GM12878 (cell line): Measurements from ENCODE around the gene SSBP2. TPM values are rescaled to one million over a fixed set of nuclear protein-coding genes. Genes with fewer than 3 reads are reported as not detected.

Source experiments
- ATAC-seq: fragments of 200-7000 bp; cut with Tn5 transposase; 3 replicates; pipeline ENCODE4 v1.9.1; 2020; ENCODE audit warnings: mild to moderate bottlenecking, moderate library complexity
- BruUV-seq: library from RNA; stranded (reverse); fragments of 400-500 nt; replicated peaks from 2 replicates; lab custom pipeline; 2021; lab: Mats Ljungman, UMichigan
- CTCF ChIA-PET: fragments of 300-600 bp; sonication (Branson Sonifier 250); formaldehyde crosslinking; extraction: SDS; loops from one replicate; lab custom pipeline; 2021; ENCODE audit warnings: inconsistent platforms; lab: Yijun Ruan, JAX
- POLR2A ChIA-PET: fragments of 350-600 bp; formaldehyde crosslinking; extraction: SDS; loops from one replicate; lab custom pipeline; 2021; ENCODE audit warnings: inconsistent platforms; lab: Charles Lee
- RAD21 ChIA-PET: fragments of 300-600 bp; sonication (Branson Sonifier 250); formaldehyde crosslinking; loops from one replicate; lab custom pipeline; 2023; ENCODE audit warnings: antibody characterized with exemption; ENCODE audit not compliant: unreplicated experiment; lab: Charles Lee
- SMC1A ChIA-PET: fragments of 300-600 bp; sonication (Branson Sonifier 250); formaldehyde crosslinking; loops from one replicate; lab custom pipeline; 2023; ENCODE audit not compliant: unreplicated experiment, uncharacterized antibody; lab: Charles Lee
- DNase-seq: peaks from one replicate; pipeline ENCODE4 v3.0.0-alpha.2; 2011; ENCODE audit warnings: low read depth, low spot score
- FAIRE-seq: peaks from 3 replicates; lab custom pipeline; 2011; peaks lifted over from hg19 to GRCh38; lab: Jason Lieb, UNC
- H2AFZ ChIP-seq: 2 replicates; pipeline ENCODE4 v1.6.0; 2011; ENCODE audit warnings: low read depth, low read length, control low read depth; ENCODE audit not compliant: control insufficient read depth
- H3K27ac ChIP-seq: 2 replicates; pipeline ENCODE4 v1.5.1; 2011; ENCODE audit warnings: control low read depth; ENCODE audit not compliant: control insufficient read depth, insufficient read depth
- H3K27me3 ChIP-seq, 2 experiments: replicated peaks in 1 of 2; 2 replicates each; pipeline versions ENCODE4 v1.6.0 to v1.6.1; 2011; ENCODE audit warnings: low read length in 1 of 2; ENCODE audit not compliant: control insufficient read depth in 2 of 2, insufficient read depth in 2 of 2
- H3K36me3 ChIP-seq, 2 experiments: 2 replicates each; pipeline ENCODE4 v1.5.1; 2011; ENCODE audit warnings: low read length in 1 of 2; ENCODE audit not compliant: control insufficient read depth in 2 of 2, insufficient read depth in 2 of 2
- H3K4me1 ChIP-seq: 2 replicates; pipeline ENCODE4 v1.6.1; 2011; ENCODE audit warnings: mild to moderate bottlenecking, low read length, moderate library complexity, mixed read lengths; ENCODE audit not compliant: control insufficient read depth, insufficient read depth
- H3K4me2 ChIP-seq: 2 replicates; pipeline ENCODE4 v1.6.0; 2011; ENCODE audit warnings: control low read depth; ENCODE audit not compliant: control insufficient read depth, insufficient read depth
- H3K4me3 ChIP-seq: fragments of 200-600 bp; sonication (generic); 2 replicates; pipeline ENCODE4 v1.5.1; 2016
- H3K79me2 ChIP-seq: 2 replicates; pipeline ENCODE4 v1.6.0; 2011; ENCODE audit warnings: low read length; ENCODE audit not compliant: control insufficient read depth, insufficient read depth
- H3K9ac ChIP-seq: 2 replicates; pipeline ENCODE4 v1.8.0; 2011; ENCODE audit warnings: low read length, control low read depth, mixed read lengths; ENCODE audit not compliant: control insufficient read depth, insufficient read depth
- H3K9me3 ChIP-seq: replicated peaks from 3 replicates; pipeline ENCODE4 v1.5.1; 2011; ENCODE audit warnings: mild to moderate bottlenecking, low read length; ENCODE audit not compliant: control insufficient read depth, insufficient read depth
- H4K20me1 ChIP-seq: 2 replicates; pipeline ENCODE4 v1.6.0; 2011; ENCODE audit not compliant: control insufficient read depth, insufficient read depth
- IKZF2 ChIP-seq, 2 experiments: fragments of 450-650 bp; IDR thresholded peaks; 2 replicates each; pipeline ENCODE4 v1.6.1; 2017; ENCODE audit warnings: mild to moderate bottlenecking in 2 of 2, moderate library complexity in 2 of 2
- SPI1 ChIP-seq: IDR thresholded peaks from 2 replicates; pipeline ENCODE4 v1.6.1; 2011; ENCODE audit warnings: low read depth, mild to moderate bottlenecking, low read length, moderate library complexity, borderline replicate concordance; ENCODE audit not compliant: insufficient read depth
- WGBS: methylation state at CpG from one replicate; pipeline ENCODE4 v1.1.6; 2016; ENCODE audit warnings: low lambda C conversion rate; ENCODE audit not compliant: insufficient replicate concordance, insufficient coverage; ENCODE audit errors: missing lambda C conversion rate; 5-methylcytosine and 5-hydroxymethylcytosine counted together
- in situ Hi-C: fragments of 300-500 bp; cut with MboI; formaldehyde crosslinking; loops from 9 replicates; pipeline ENCODE4 v1.14.3; 2018; ENCODE audit warnings: mixed read lengths
- intact Hi-C: fragments of 100-400 bp; cut with micrococcal nuclease; formaldehyde crosslinking; loops from one replicate; pipeline ENCODE4 v1.14.2; 2022; ENCODE audit not compliant: unreplicated experiment
- polyA plus RNA-seq, 11 experiments: library from polyadenylated mRNA; depleted of rRNA in 4 of 11; unstranded in 6 of 11; stranded (reverse) in 5 of 11; fragments of >200 nt; fragmentation: Nextera tagmentation in 4 of 11; fragmentation: Illumina TruSeq in 1 of 11; extraction: Ambion mirVana in 4 of 11; extraction: Trizol in 1 of 11; gene quantifications; 1 replicate in 1 of 11; 2 replicates in 10 of 11; pipeline versions ENCODE4 v1.2.1 to v1.2.3, GENCODE V29; 2011 to 2016; ENCODE audit warnings: inconsistent platforms in 2 of 11, missing spikeins in 2 of 11, low read depth in 1 of 11
- total RNA-seq, 4 experiments: library from RNA; depleted of rRNA in 3 of 4; stranded (reverse); fragments of >200 nt in 3 of 4; fragmentation: Illumina TruSeq in 1 of 4; extraction: Trizol in 1 of 4; gene quantifications; 2 replicates each; pipeline versions ENCODE4 v1.2.1 to v1.2.3, GENCODE V29; 2013 to 2021
- TF ChIP-seq, protein P1 (sequence below): fragments of 150-350 bp; IDR thresholded peaks from 2 replicates; pipeline ENCODE4 v1.6.1; 2016; ENCODE audit warnings: low read depth, low read length
- TF ChIP-seq, protein P2 (sequence below): fragments of 450-650 bp; IDR thresholded peaks from 2 replicates; pipeline ENCODE4 v1.6.1; 2016; ENCODE audit warnings: mild to moderate bottlenecking

Gene SSBP2
- total and polyA plus RNA-seq, 10 of the 15 experiments (the other 5 are each of a cell fraction or from before 2014, with no cell fraction given) = 52.2 to 132 (median 110) TPM

DNA sequence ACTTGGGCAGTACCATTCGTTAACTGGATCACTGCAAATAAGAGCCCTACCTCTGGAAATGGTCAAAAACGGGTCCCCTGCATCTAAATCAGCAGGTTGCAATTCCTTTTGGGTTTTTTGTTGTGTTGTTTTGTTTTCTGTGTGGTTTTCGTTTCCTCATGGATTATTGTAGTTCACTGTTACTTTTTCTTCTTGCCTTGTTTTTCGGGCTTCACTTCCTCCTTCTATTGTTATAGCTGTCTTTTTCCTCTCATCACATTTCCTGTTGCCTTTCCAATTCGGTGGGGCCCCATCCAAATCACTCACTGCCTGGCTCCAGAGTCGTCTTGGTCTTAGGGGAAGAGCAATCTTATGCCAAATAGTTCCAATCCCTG, 8.7 kb upstream of the SSBP2 start:
- Histone ChIP-seq H3K36me3 (no peaks in the 10 kb centered on the region), H3K4me2 (no peak overlapping the region), H3K9me3 (no peaks in the 10 kb centered on the region), H4K20me1 (no peaks in the 10 kb centered on the region), H3K4me1 (no peaks in the 10 kb centered on the region), H3K79me2 (no peaks in the 10 kb centered on the region), H3K27ac (no peak overlapping the region), H3K4me3 (no peak overlapping the region), H3K9ac (no peak overlapping the region), H3K27me3 (no peaks in the 10 kb centered on the region), H2AFZ (no peak overlapping the region)
- CTCF ChIA-PET = no interaction called here
- intact Hi-C loops (loop anchor here (10.0 kb wide), 1 partner anchor 335 kb away; no protein-coding TSS in a partner anchor), in situ Hi-C loops (loop anchor here (5.0 kb wide), 1 partner anchor 88 kb away; no protein-coding TSS in a partner anchor)
- POLR2A ChIA-PET = no interaction called here
- TF ChIP-seq SPI1 = peak; percentile 27; the same call in 1 of the 2 replicates
- TF ChIP-seq, protein P1, sequence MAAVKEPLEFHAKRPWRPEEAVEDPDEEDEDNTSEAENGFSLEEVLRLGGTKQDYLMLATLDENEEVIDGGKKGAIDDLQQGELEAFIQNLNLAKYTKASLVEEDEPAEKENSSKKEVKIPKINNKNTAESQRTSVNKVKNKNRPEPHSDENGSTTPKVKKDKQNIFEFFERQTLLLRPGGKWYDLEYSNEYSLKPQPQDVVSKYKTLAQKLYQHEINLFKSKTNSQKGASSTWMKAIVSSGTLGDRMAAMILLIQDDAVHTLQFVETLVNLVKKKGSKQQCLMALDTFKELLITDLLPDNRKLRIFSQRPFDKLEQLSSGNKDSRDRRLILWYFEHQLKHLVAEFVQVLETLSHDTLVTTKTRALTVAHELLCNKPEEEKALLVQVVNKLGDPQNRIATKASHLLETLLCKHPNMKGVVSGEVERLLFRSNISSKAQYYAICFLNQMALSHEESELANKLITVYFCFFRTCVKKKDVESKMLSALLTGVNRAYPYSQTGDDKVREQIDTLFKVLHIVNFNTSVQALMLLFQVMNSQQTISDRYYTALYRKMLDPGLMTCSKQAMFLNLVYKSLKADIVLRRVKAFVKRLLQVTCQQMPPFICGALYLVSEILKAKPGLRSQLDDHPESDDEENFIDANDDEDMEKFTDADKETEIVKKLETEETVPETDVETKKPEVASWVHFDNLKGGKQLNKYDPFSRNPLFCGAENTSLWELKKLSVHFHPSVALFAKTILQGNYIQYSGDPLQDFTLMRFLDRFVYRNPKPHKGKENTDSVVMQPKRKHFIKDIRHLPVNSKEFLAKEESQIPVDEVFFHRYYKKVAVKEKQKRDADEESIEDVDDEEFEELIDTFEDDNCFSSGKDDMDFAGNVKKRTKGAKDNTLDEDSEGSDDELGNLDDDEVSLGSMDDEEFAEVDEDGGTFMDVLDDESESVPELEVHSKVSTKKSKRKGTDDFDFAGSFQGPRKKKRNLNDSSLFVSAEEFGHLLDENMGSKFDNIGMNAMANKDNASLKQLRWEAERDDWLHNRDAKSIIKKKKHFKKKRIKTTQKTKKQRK = no peak
- TF ChIP-seq IKZF2 (IDR thresholded peaks at IDR 0.05) = 0 out of 4 replicates have a peak, but pooled peaks of 1 of the 2 experiments have one; percentile 12
- TF ChIP-seq, protein P2, sequence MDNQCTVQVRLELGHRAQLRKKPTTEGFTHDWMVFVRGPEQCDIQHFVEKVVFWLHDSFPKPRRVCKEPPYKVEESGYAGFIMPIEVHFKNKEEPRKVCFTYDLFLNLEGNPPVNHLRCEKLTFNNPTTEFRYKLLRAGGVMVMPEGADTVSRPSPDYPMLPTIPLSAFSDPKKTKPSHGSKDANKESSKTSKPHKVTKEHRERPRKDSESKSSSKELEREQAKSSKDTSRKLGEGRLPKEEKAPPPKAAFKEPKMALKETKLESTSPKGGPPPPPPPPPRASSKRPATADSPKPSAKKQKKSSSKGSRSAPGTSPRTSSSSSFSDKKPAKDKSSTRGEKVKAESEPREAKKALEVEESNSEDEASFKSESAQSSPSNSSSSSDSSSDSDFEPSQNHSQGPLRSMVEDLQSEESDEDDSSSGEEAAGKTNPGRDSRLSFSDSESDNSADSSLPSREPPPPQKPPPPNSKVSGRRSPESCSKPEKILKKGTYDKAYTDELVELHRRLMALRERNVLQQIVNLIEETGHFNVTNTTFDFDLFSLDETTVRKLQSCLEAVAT = no peak
- no peak for DNase-seq
- no peak for ATAC-seq
- 10% methylated on average over 6 of the region's 6 CpGs for WGBS
- RAD21 ChIA-PET = no interaction called here
- no TSS peak for BruUV-seq
- SMC1A ChIA-PET = interaction anchor here (0.8 kb wide), 1 partner anchor 22 kb away, joined by 3 read pairs; no protein-coding TSS in a partner anchor
- no peak for FAIRE-seq
